GM12865 (cell line): ENCODE results near the gene SAE1.
A peak's percentile ranks its signal among the peaks of the same experiment; 100 is the strongest.

Source experiments
- DNase-seq: peaks from one replicate; pipeline ENCODE4 v3.0.0; 2010; ENCODE audit warnings: low read depth
- H3K4me3 ChIP-seq: 2 replicates; pipeline ENCODE4 v1.5.1; 2011; ENCODE audit warnings: mild to moderate bottlenecking, low read depth, low read length, control low read depth
- CTCF ChIP-seq: IDR thresholded peaks from 2 replicates; pipeline ENCODE4 v1.5.1; 2011; ENCODE audit warnings: low read length, control low read depth, low read depth, inconsistent platforms; ENCODE audit not compliant: insufficient read depth; ENCODE audit errors: missing control alignments

SAE1 gene

GRCh38 chr19:47229676-47230053 is 99.0 kb downstream of the SAE1 start:
- peak; percentile 41 for DNase-seq
- TF ChIP-seq CTCF: no peak
- peak overlapping the region; percentile 62 for H3K4me3 ChIP-seq

- peak; percentile 82 for TF ChIP-seq CTCF
- H3K4me3 ChIP-seq: peak overlapping the region; percentile 78
- DNase-seq: peak; percentile 80
Observed at GRCh38 chr19:47230054-47230920, 99.7 kb downstream of the SAE1 start.

GRCh38 chr19:47230921-47231214 is 100.2 kb downstream of the SAE1 start, which contains the start of gene BBC3:
Gene BBC3, minus strand, starts transcription at chr19:47231199. Its CDS starts 2,768 bp downstream, at chr19:47228431.
- peak within 1 kb of the TSS; percentile 78 for H3K4me3 ChIP-seq
- DNase-seq: no peak
- no peak for TF ChIP-seq CTCF

- TF ChIP-seq CTCF: no peak
- DNase-seq: peak; percentile 94
- peak overlapping the region; percentile 59 for H3K4me3 ChIP-seq
Observed at GRCh38 chr19:47231215-47232054, 100.8 kb downstream of the SAE1 start.

- peak overlapping the region; percentile 59 for H3K4me3 ChIP-seq
- no peak for TF ChIP-seq CTCF
- DNase-seq: peak; percentile 67
Observed at GRCh38 chr19:47232422-47233211, 102.0 kb downstream of the SAE1 start.

GRCh38 chr19:47236072-47236675 is 105.5 kb downstream of the SAE1 start:
- no peak for TF ChIP-seq CTCF
- no peak for DNase-seq
- no peak overlapping the region for H3K4me3 ChIP-seq
